ENCODE results near the gene MANBA.

Gene MANBA

DNA sequence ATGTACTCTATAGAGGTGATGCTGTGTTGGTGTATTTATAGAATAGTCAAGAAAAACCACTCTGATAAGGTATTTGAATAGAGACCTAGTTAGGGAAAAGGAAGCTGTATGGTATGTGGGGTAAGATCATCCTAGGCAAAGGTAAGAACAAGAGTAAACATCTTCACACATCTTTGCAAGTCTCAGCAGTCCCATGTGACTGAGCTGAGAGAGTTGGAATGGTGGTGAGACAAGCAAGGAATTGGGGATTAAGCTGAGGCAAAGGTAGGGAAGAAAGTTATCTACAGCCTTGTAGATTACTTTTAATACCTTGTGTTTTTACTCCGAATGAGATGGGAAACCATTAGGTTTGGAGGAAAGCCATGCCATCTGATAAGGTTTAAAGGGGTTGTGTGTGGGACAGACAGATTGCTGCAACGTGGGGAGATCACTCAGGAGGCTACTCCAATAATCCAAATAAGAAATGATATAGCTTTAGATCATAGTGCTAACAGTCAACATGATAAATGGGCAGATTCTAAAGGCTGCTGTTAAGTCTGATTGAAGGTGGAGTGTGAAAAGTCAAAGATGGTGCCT is 31.7 kb upstream of the MANBA start:
- DNase-seq (ENCODE audit: low read depth) = no peak
- TF ChIP-seq, protein P1, sequence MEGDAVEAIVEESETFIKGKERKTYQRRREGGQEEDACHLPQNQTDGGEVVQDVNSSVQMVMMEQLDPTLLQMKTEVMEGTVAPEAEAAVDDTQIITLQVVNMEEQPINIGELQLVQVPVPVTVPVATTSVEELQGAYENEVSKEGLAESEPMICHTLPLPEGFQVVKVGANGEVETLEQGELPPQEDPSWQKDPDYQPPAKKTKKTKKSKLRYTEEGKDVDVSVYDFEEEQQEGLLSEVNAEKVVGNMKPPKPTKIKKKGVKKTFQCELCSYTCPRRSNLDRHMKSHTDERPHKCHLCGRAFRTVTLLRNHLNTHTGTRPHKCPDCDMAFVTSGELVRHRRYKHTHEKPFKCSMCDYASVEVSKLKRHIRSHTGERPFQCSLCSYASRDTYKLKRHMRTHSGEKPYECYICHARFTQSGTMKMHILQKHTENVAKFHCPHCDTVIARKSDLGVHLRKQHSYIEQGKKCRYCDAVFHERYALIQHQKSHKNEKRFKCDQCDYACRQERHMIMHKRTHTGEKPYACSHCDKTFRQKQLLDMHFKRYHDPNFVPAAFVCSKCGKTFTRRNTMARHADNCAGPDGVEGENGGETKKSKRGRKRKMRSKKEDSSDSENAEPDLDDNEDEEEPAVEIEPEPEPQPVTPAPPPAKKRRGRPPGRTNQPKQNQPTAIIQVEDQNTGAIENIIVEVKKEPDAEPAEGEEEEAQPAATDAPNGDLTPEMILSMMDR (IDR thresholded peaks at IDR 0.05; ENCODE audit: low read length, missing control alignments) = no peak
- H3K4me3 ChIP-seq (replicated peaks; ENCODE audit: low read depth, low read length) = no peak overlapping the region

GRCh38 chr4:102791318-102791835 is 30.6 kb upstream of the MANBA start:
- TF ChIP-seq, protein P1 (IDR thresholded peaks at IDR 0.05; ENCODE audit: low read length, missing control alignments) = no peak
- H3K4me3 ChIP-seq (replicated peaks; ENCODE audit: low read depth, low read length) = no peak overlapping the region
- DNase-seq (ENCODE audit: low read depth) = no peak

DNA sequence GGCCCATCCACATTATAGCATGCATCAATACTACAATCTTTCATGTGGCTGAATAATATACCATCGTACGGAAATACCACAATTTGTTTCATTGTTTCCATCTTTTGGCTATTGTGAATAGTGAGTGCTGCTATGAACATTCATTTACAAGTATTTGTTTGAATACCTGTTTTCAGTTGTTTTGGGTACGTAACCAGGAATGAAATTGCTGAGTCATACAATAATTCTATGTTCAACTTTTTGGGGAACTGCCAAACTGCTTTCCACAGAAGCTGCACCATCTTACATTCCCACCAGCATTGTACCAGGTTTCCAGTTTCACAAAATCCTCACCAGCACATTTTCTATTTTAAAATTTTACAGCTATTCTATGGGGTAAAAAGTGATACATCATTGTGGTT is 28.5 kb upstream of the MANBA start:
- TF ChIP-seq, protein P1 (IDR thresholded peaks at IDR 0.05; ENCODE audit: low read length, missing control alignments) = no peak
- no peak overlapping the region for H3K4me3 ChIP-seq (replicated peaks; ENCODE audit: low read depth, low read length)
- peak; percentile 88 for DNase-seq (ENCODE audit: low read depth)

GRCh38 chr4:102787944-102788343 is 27.2 kb upstream of the MANBA start:
- no peak for DNase-seq (ENCODE audit: low read depth)
- TF ChIP-seq, protein P1 (IDR thresholded peaks at IDR 0.05; ENCODE audit: low read length, missing control alignments) = no peak
- no peak overlapping the region for H3K4me3 ChIP-seq (replicated peaks; ENCODE audit: low read depth, low read length)

DNA sequence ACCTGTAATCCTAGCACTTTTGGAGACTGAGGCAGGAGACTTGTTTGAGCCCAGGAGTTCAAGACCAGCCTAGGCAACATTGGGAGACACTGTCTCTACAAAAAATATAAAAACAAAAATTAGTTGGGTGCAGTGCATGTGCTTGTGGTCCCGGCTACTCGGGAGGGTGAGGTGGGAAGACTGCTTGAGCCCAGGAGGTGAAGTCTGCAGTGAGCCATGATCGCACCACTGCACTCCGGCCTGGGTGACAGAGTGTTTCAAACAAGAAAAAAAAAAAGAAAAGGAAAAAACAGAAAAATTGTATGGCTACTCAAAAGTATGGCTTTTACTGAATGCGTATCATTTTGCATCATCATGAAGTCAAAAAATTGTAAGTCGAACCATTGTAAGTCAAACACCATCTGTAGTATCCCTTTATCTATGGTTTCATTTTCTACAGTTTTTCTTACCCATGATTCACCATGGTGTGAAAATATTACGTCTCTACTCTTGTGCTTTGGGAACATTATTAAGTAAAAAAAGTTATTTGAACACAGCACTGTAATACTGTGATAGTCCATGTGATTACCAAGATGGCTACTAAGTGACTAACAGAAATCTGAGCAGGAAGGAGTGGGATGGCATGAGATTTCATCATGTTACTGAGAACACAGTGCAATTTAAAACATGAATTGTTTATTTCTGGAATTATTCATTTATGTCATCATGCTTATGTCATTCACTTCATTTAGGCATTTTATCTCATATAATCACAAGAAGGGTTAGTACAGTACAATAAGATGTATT is 26.5 kb upstream of the MANBA start:
- H3K4me3 ChIP-seq (replicated peaks; ENCODE audit: low read depth, low read length) = no peak overlapping the region
- peak; percentile 79 for DNase-seq (ENCODE audit: low read depth)
- TF ChIP-seq, protein P1 (IDR thresholded peaks at IDR 0.05; ENCODE audit: low read length, missing control alignments) = no peak

- TF ChIP-seq, protein P1 (IDR thresholded peaks at IDR 0.05; ENCODE audit: low read length, missing control alignments) = no peak
- DNase-seq (ENCODE audit: low read depth) = no peak
- H3K4me3 ChIP-seq (replicated peaks; ENCODE audit: low read depth, low read length) = no peak overlapping the region
These were observed 25.5 kb upstream of the MANBA start for GRCh38 chr4:102786279-102786678.
